HTR-8/SVneo (cell line): ENCODE data around the gene PID1.
"Not testable (repeated sequence)": the region's sequence is repeated elsewhere in the genome, so short reads cannot be mapped to it uniquely, and the experiment has no call there.

Experiments
- DNase-seq: peaks from one replicate; pipeline ENCODE4 v3.0.0; 2011; ENCODE audit warnings: low spot score, mixed read lengths; ENCODE audit not compliant: insufficient read length
- FAIRE-seq: peaks from 2 replicates; lab custom pipeline; 2011; peaks lifted over from hg19 to GRCh38; lab: Jason Lieb, UNC

Gene PID1

GRCh38 chr2:229088517-229088913 lies 182.6 kb downstream of the PID1 start:
- FAIRE-seq = no peak

GRCh38 chr2:229087843-229088516 lies 183.1 kb downstream of the PID1 start:
- FAIRE-seq (no peak), DNase-seq (no peak)

More at GRCh38 chr2:229088517-229088913, 182.6 kb downstream of the PID1 start:
- DNase-seq = no peak

DNA sequence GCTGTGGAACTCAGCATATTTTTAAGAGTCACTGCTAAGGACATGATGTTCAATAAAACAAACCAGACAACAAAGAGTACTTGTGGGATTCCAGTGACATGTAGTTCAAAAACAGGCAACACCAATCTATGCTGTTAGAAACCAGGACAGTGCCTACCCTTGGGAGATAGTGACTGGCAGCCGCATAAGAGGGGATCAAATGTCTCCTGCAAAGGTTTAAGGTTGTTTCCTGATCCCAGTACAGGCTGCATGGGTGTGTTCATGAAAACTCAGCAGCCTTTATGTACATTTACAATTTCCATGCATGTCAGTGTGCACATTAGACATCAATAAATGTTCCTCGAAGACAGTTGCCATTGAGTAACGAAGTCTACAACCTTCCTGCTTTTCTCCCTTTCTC lies 183.8 kb downstream of the PID1 start:
- DNase-seq (no peak), FAIRE-seq (no peak)

DNA sequence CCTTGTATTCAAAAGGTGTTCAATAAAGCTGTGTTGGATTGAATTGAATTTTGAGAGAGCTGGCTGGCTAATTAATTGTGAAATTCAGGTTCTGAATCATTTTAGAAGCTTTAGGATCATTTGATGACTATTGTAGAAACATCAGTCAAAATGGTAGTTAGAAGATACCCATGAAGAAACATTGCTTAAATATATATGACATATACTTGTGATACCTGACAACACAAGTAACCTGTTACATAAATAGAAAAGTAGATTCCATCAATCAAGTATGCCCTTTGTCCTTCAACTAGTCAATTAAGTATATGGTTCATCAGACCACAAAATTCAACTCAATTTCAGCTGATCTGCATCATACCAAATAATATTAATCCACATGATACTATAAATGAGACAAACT lies 185.6 kb downstream of the PID1 start:
- DNase-seq (no peak), FAIRE-seq (no peak)

DNA sequence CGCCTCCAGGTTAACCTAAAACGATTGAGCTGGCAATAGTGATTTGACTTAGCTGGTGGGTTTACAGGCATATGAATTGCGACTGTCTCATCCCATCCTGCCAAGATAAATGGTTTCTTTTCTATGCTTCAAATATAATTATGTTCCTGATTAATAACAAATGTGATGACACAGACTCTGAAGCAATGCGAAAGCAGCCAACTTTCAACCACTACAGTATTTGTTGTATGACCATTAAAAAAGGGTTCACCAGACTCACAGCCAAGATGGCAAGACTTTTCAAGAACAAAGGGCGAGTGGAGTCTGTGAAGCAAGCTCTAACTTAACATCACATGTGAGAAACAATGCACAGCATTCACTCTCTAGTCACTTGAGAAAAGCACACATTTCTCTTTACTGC lies 186.6 kb downstream of the PID1 start:
- DNase-seq (no peak), FAIRE-seq (no peak)

GRCh38 chr2:229083606-229084340 lies 187.3 kb downstream of the PID1 start:
- FAIRE-seq (no peak), DNase-seq (no peak)

GRCh38 chr2:229081411-229081810 lies 189.7 kb downstream of the PID1 start:
- DNase-seq (no peak), FAIRE-seq (no peak)

DNA sequence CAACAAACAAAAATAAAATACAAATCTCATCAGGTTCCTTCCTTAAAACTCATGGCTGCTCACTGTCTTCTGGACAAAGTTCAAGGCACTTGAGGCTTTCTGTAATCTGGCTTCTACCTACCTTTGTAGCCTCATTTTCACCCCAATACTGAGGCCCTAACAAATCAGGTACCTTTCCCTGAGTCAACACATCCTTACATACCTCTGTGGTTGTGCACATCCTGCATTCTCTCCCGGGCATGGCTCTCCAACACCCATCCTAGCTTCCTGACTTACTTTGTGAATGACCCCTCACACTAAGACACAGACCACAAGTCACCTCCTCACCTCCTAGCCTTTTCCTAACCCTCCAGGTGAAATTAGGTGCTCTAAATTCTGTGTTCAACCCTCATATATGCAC lies 190.9 kb downstream of the PID1 start:
- FAIRE-seq (no peak), DNase-seq (no peak)

DNA sequence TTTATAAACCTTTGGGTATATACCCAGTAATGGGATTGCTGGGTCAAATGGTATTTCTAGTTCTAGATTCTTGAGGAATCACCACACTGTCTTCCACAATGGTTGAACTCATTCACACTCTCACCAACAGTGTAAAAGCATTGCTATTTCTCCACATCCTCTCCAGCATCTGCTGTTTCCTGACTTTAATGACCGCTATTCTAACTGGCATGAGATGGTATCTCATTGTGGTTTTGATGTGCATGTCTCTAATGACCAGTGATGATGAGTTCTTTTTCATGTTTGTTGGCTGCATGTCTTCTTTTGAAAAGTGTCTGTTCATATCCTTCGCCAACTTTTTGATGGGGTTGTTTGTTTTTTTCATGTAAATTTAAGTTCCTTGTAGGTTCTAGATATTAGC lies 194.2 kb downstream of the PID1 start:
- DNase-seq, FAIRE-seq: not testable (repeated sequence)

- FAIRE-seq (no peak), DNase-seq (no peak)
Observed at GRCh38 chr2:229073935-229074334, 197.2 kb downstream of the PID1 start.

DNA sequence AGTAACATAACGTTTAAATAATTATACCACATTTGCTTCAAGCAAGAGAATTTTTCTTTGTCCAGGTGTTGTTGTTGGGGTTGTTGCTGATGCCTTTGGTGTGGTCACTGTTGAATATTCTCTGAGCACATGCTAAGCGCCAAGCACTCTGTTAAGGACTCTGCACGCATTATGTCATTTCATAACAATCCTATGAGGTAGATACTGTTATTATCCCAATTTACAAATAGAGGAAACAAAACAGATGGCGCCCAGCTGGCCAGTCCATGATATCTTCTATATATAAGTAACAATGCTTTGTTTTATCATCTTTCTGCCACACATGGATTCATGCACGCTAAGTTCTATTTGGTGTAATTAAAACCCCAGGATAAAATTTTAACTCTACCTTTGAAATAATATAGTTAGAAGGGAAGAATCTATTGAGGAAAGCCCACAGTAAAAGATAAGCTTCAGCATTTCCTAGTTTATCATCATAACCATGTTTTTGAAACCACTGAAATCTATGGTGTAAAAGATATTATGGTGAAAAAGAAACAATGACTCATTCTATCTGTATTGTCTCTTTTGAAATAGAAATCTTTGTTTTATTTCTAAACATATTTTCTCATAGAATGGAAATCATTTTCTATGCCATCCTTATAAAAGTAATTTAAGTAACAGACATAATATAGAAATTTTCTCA lies 199.7 kb downstream of the PID1 start:
- no peak for FAIRE-seq
- no peak for DNase-seq

GRCh38 chr2:229066121-229066715 lies 204.9 kb downstream of the PID1 start:
- DNase-seq (no peak), FAIRE-seq (no peak)

GRCh38 chr2:229064749-229065148 lies 206.3 kb downstream of the PID1 start:
- DNase-seq (no peak), FAIRE-seq (no peak)

GRCh38 chr2:229060147-229060546 lies 210.9 kb downstream of the PID1 start:
- DNase-seq (no peak), FAIRE-seq (no peak)

DNA sequence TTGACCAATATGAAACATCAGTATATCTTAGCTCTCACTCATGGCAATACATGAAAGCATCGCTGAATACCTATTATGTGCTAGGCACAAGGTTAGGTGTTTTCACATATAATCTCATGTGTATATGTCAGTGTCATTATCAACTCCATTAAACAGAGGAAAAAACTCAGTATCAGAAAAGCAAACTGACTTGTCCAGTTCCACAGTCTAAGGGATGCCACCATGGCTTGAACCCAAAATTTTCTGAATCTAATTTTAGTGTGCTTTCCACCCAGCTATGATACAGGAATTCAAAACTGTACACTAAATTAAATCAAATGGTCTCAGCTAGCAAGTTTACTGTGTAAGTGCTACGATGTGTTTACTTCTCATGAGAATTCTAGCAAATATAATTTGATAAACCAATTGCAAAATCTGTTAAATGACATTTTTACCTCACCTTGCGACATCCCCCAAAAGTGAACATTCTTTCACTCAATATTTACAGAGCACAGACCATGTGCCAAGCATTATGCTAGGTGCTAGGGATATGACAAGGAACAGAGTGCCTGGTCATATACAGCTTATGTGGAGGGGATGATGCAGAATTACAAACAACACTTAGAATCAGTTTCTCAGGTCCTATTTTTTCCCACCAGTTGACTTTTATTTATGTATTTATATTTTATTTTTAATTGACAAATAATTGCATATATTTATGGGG lies 211.6 kb downstream of the PID1 start:
- no peak for FAIRE-seq
- no peak for DNase-seq

GRCh38 chr2:229057976-229058553 lies 213.0 kb downstream of the PID1 start:
- DNase-seq (no peak), FAIRE-seq (no peak)

DNA sequence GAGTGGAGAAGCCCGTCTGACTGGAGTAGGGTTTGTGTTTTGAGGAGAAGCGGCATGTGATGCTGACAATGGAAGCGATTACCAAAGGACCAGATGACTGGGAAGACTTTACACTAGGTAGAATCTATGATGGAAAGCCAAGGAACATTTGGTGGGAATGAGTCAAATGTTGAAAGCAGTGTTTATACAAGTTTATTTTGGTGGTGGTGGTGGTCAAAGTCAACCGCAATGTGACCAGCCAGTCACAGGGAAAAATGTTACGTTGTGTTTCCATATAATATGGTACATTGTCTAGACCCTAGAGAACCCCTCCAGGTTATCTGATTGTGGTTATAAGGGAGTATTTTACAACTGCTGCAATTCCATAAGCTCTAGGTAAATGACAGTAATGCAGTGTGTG lies 216.8 kb downstream of the PID1 start:
- DNase-seq = no peak
- no peak for FAIRE-seq

GRCh38 chr2:229051798-229052197 lies 219.3 kb downstream of the PID1 start:
- no peak for FAIRE-seq
- no peak for DNase-seq

DNA sequence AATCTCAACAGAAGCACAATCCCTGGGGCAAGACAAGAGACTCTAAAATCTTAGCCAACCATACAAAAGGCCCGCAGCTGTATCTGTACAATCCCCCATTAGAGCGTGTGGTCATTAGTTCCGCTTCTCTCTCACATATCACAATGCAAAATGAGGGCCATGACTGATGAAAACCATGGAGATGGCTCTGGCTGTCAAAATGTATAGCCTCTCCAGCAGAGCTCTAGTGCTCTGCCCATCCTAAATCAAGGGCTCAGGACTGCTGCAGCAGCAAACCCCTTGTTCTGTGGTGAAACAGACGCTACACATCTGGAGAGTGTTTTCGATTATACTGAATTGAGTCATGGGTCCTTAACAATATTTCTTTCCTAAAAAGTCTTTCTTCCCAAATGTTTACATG lies 221.0 kb downstream of the PID1 start:
- DNase-seq = no peak
- FAIRE-seq = no peak

GRCh38 chr2:229048134-229048533 lies 223.0 kb downstream of the PID1 start:
- FAIRE-seq (no peak), DNase-seq (no peak)
